NOMO-1 treated with dmso at 0.1 percent for 144 hours (cell line): ENCODE measurements around the gene ANGPTL2.

Experiments
- DNase-seq: peaks from one replicate; lab custom pipeline; 2025; ENCODE audit not compliant: unreplicated experiment; lab: John Stamatoyannopoulos, UW

ANGPTL2 gene

DNA sequence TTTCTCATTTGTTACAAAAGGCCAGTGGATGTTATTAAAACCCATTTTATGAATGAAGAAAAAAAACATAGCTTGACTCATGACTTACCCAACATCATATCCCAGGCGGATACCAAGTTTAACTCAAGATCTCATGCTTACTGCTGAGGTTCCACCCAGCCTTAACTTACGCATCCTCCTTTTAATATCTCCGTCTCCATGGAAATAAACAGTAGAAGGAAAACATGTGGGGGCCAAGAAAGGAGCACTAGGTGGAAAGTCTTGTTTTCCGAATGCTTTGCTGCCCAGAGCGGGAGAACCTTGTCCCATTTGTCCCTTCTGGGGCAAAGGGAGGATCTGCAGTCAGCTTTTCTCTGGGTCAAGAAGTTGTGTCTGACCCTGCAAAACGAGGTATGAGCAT lies 44.1 kb downstream of the ANGPTL2 start:
- no peak for DNase-seq

GRCh38 chr9:127077644-127077946 lies 44.8 kb downstream of the ANGPTL2 start:
- no peak for DNase-seq

GRCh38 chr9:127076860-127077643 lies 45.4 kb downstream of the ANGPTL2 start:
- no peak for DNase-seq

DNA sequence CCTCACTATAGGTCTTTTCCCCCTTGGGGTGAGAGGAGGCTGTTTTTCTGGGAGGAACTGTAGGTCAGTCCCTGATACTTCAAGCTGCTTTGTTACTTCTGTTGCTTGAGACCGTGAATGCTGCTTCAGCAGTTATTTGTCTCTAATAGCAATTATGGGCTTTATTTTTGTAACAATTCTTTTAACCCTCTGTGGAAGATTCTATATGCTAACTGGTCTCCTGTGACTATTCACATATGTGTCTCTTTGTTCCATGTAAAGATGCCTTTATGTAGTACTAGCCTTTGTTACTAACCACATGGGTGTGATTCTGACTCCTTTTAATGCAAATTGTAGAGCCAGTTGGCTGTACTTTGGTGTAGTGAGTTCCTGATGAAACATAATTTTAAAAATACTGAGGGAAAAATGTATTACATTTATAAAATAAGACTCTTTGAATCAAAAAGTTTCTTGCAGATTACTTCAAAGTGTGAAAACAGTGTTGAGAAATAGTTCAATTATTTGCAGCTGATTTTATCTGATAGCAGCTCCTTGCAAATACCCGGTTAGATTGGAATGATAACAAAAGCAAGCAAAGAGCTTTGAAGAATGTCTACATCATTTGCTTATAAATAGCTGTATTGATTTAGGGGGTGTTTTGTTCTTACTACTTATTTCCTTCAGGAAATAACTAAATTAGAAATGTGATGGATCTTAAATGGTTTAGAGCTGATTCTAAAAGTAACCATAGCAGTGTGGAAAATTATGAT lies 46.6 kb downstream of the ANGPTL2 start:
- no peak for DNase-seq

GRCh38 chr9:127074561-127075548 lies 47.6 kb downstream of the ANGPTL2 start:
- DNase-seq, result no peak

DNA sequence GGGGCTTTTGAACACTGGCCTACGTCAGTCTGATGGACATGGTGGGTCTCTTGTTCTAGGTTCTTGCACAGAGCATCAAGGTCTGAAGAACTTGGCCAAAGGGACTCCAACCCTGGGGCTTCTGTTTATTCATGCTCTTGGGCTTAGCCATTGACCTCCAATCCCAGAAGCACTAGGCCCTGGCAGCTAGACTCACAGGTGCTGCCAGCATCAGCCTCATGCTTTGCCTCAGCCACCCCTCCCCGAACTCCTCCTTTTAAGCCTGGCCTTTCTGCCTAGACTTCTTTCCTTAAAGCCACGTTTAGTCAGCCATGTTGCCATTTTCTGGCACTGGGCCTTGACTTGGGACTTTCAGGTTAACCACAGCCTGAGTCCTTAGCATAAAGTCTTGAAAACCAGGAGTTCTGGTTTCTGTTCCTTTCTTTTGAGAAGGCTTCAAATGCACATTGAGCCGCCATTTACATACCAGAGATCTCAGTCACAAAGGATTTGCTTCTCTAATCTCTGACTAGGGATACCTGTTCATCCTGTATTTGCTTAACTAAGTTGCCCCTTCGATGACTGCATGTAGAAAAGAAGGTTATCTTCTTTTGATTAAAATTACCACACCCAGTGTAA lies 54.7 kb downstream of the ANGPTL2 start:
- no peak for DNase-seq

DNA sequence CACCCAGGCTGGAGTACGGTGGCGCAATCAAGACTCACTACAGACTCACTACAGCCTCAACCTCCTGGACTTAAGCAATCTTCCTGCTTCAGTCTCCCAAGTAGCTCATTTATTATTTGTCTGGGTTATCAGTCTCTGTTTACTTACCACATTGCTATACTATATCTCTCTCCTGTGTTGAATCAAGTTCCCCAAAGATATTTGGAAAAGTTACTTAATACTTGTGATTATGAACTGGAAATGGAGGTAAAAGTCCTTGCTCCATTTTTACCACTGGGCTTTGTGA lies 55.6 kb downstream of the ANGPTL2 start:
- DNase-seq, result peak; percentile 27

DNA sequence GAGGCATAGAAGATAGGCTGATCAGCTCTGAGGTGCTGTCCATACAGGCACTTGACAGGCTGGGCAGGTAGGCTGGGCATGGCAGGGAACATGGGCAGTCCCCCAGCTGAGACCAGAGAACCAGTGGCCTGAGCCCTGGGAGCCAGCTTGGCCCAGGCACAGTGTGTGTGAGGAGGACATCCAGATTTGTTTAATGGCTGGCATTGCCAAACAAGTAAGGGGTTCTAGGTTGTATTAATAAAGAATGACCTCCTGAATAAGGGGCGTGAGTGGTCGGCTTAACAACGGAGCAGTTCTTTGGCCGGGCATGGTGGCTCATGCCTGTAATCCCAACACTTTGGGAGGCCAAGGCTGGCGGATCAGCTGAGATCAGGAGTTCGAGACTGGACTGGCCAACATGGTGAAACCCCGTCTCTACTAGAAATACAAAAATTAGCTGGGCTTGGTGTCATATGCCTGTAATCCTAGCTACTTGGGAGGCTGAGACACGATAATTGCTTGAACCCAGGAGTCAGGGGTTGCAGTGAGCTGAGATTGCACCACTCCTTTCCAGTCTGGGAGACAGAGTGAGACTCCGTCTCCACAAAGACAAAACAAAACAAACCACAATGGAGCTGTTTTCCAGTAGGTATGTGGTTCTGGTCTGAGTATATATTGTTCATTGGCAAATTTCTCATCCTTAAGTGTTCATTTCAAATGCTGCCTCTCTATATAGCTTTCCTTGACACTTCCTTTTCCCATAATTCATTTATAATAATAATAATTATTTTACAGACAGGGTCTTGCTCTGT lies 56.2 kb downstream of the ANGPTL2 start:
- no peak for DNase-seq

DNA sequence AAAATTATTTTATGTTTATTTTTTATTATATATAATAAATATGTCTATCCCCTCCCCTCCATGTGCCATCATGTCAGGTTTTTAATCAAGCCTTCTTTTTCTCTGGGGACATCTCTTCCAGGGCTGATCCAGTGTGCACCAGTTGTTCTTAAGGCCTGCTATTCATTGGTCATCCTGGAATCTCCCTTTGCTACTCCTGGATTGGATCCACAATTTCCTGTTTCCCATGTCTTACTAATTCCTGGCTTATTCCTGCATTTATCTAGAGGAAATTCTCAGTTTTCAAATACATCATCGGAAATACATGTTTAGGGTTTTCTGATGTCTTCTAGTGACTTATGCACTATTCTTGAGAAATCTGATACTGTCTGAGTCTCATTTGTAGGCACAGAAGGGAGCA lies 56.8 kb downstream of the ANGPTL2 start:
- DNase-seq, result no peak

- DNase-seq, result no peak
Measured at GRCh38 chr9:127064335-127064734, 58.1 kb downstream of the ANGPTL2 start.

DNA sequence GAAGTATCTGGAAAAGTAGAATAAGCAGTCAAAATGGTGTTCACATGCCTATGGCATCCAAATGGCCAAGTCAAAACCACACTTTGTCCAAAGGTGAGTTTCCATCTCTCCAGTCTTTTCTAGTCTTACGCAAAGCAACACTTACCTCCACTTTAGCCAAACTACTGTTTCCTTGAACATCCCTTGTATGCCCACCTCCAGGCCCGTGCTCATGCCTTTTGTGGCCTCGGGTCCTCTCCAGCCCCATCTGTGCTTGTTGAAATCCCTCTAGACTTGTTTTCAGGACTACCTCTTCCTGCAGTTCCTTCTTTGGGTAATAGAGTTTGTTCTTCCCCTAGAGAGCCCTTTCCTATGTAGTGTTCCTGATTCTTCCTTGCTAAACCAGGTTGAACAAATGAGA lies 61.0 kb downstream of the ANGPTL2 start:
- DNase-seq, result no peak

- no peak for DNase-seq
Measured at GRCh38 chr9:127059765-127060361, 62.6 kb downstream of the ANGPTL2 start.

GRCh38 chr9:127059030-127059429 lies 63.4 kb downstream of the ANGPTL2 start:
- no peak for DNase-seq

DNA sequence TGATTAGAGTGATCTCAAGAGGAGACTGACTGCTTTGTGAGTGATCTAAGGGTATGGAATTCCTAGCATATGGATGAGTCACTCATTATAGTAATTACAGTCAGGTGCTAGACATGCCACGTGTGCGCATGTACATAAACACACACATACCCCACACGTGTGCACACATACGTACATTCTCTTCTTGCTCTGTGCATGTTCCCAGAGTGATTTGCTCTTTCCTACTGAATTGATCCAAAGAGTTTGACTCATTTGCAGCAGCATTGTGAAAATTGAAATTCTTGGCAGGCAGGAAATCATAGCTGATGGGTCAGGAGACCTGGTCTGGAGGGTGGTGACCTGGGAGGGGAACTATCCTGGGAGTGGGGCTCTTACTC lies 63.8 kb downstream of the ANGPTL2 start:
- no peak for DNase-seq

- no peak for DNase-seq
Measured at GRCh38 chr9:127058011-127058644, 64.3 kb downstream of the ANGPTL2 start.

DNA sequence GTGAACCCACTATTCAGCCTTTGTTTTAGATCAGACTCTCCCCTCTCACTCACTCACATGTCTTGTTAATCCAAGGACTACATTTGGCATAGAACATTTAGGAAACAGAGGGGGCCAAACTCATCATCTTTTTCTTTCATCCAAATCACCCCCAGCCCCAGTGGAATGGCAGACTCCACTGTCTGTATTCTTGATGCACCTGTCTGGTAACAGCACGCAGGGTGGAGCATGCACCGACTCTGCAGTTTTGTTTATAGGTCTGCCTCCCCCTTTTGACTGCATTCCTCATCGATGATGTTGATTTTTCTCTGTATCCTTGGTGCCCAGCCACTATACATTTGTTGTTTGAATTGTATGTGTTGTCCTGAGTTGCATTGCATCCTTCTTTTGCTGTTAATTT lies 66.0 kb downstream of the ANGPTL2 start:
- no peak for DNase-seq

- no peak for DNase-seq
Measured at GRCh38 chr9:127055745-127056402, 66.6 kb downstream of the ANGPTL2 start.

- DNase-seq, result no peak
Measured at GRCh38 chr9:127053960-127054359, 68.5 kb downstream of the ANGPTL2 start.
